ENCODE data around the gene FBXO45. TPM values are rescaled to one million over a fixed set of nuclear protein-coding genes. Genes with fewer than 3 reads are reported as not detected.

Gene FBXO45
- total RNA-seq, 2 donors from 2014 or later, result 15.9 to 16.4 TPM

GRCh38 chr3:196533260-196533681 lies 35.2 kb upstream of the FBXO45 start:
- Histone ChIP-seq H3K4me1 (ENCODE audit: control insufficient read depth, insufficient read depth, low read length) (no peaks in the 10 kb centered on the region), H3K4me3 (ENCODE audit: low read length) (peak overlapping the region; percentile 33), H3K27ac (ENCODE audit: low read depth, low read length) (no peak overlapping the region), H3K9me3 (ENCODE audit: control insufficient read depth, low read length) (peaks cover 12% of the 10 kb centered on the region), H3K9ac (ENCODE audit: extremely low read depth, low read length, poor library complexity, severe bottlenecking) (no peak overlapping the region), H3K36me3 (ENCODE audit: control insufficient read depth, insufficient read depth, low read length) (no peaks in the 10 kb centered on the region), H3K27me3 (ENCODE audit: control insufficient read depth, insufficient read depth, low read length, poor library complexity, severe bottlenecking) (no peaks in the 10 kb centered on the region)
- TF ChIP-seq, protein P1, sequence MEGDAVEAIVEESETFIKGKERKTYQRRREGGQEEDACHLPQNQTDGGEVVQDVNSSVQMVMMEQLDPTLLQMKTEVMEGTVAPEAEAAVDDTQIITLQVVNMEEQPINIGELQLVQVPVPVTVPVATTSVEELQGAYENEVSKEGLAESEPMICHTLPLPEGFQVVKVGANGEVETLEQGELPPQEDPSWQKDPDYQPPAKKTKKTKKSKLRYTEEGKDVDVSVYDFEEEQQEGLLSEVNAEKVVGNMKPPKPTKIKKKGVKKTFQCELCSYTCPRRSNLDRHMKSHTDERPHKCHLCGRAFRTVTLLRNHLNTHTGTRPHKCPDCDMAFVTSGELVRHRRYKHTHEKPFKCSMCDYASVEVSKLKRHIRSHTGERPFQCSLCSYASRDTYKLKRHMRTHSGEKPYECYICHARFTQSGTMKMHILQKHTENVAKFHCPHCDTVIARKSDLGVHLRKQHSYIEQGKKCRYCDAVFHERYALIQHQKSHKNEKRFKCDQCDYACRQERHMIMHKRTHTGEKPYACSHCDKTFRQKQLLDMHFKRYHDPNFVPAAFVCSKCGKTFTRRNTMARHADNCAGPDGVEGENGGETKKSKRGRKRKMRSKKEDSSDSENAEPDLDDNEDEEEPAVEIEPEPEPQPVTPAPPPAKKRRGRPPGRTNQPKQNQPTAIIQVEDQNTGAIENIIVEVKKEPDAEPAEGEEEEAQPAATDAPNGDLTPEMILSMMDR (conservative IDR thresholded peaks at IDR 0.05), result no peak
- Mint-ChIP-seq H3K4me3 (no peak overlapping the region), H3K27me3 (ENCODE audit: insufficient read depth) (peaks cover 1% of the 10 kb centered on the region), H3K9me3 (peaks cover 34% of the 10 kb centered on the region), H3K36me3 (ENCODE audit: low read depth) (peaks cover 3% of the 10 kb centered on the region), H3K27ac (no peak overlapping the region), H3K4me1 (no peaks in the 10 kb centered on the region)
- 14 to 31% methylated on average over 11 to 14 of the region's 14 CpGs for WGBS, 2 experiments (ENCODE audit: insufficient coverage in 1 of 2, insufficient read length in 1 of 2)
- peak; percentile 90 for DNase-seq

DNA sequence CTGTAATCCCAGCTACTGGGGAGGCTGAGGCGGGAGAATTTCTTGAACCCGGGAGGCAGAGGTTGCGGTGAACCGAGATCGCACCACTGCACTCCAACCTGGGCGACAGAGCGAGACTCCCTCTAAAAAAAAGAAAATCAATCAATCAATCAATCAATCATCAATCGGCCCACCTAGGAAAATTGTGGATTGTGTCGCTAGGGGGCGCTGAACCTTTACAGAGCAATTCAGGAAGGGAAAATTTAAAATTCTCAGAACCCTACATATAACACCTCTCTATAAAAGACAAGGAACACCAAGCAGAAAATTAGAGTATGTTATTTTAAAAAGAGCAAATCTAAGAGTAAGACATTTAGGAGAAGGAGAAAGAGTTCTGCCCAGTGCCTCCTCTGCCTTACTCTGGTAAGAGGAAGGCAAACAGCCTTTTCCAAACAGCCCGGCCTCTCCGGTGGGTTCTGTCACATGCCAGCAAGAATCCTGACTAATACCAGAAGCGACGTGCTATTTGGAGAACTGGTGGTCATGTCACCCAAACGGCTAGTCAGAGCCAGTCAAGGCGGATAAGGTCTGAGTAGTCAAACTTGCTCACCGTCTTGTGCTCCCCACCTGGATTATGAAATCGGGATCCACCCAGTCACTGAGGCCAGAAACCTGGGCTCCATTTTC lies 31.0 kb upstream of the FBXO45 start:
- Histone ChIP-seq H3K9me3 (ENCODE audit: control insufficient read depth, low read length) (peaks cover 8% of the 10 kb centered on the region), H3K9ac (ENCODE audit: extremely low read depth, low read length, poor library complexity, severe bottlenecking) (no peak overlapping the region), H3K27ac (ENCODE audit: low read depth, low read length) (no peak overlapping the region), H3K4me1 (ENCODE audit: control insufficient read depth, insufficient read depth, low read length) (no peaks in the 10 kb centered on the region), H3K4me3 (ENCODE audit: low read length) (no peak overlapping the region), H3K36me3 (ENCODE audit: control insufficient read depth, insufficient read depth, low read length) (no peaks in the 10 kb centered on the region), H3K27me3 (ENCODE audit: control insufficient read depth, insufficient read depth, low read length, poor library complexity, severe bottlenecking) (no peaks in the 10 kb centered on the region)
- Mint-ChIP-seq H3K9me3 (peaks cover 14% of the 10 kb centered on the region), H3K27me3 (ENCODE audit: insufficient read depth) (no peaks in the 10 kb centered on the region), H3K4me1 (no peaks in the 10 kb centered on the region), H3K27ac (no peak overlapping the region), H3K36me3 (ENCODE audit: low read depth) (no peaks in the 10 kb centered on the region), H3K4me3 (no peak overlapping the region)
- peak; percentile 76 for DNase-seq
- TF ChIP-seq, protein P1 (conservative IDR thresholded peaks at IDR 0.05), result peak; percentile 84
- 77 to 79% methylated on average over 8 to 16 of the region's 18 CpGs for WGBS, 2 experiments (ENCODE audit: insufficient coverage in 1 of 2, insufficient read length in 1 of 2)

DNA sequence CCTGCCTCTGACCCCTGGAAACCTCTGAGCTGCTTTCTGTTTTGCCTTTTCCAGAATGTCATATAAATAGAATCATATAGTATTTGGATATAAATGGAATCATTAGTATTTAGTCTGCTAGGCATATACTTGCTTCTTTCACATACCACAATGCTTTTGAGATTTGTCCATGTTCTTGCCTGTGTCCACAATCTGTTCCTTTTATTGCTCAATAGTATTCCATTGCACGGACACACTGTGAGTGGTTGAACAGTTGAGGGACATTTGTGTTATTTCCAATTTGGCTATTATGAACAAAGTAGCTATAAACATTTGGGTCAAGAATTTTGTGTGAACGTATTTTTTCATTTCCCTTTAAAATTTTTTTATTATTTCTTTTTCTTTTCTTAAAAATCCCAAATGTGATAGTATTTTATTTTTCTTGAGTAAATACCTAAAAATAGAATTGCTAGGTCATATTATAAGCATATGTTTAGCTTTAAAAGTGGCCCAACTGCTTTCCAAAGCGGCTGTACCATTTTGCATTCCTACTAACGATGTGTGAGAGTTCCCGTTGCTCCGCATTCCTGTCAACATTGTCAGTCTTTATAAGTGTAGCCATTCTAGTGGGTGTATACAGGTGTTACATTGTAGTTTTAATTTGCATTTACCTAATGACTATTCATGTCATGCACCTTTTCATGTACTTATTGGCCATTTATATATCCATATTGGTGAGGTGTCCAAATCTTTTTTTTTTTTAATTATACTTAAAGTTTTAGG lies 26.6 kb upstream of the FBXO45 start:
- peaks cover 2% of the 10 kb centered on the region for H3K27me3 Mint-ChIP-seq (ENCODE audit: insufficient read depth)
- Histone ChIP-seq H3K27me3 (ENCODE audit: control insufficient read depth, insufficient read depth, low read length, poor library complexity, severe bottlenecking) (no peaks in the 10 kb centered on the region), H3K4me3 (ENCODE audit: low read length) (no peak overlapping the region), H3K27ac (ENCODE audit: low read depth, low read length) (no peak overlapping the region), H3K36me3 (ENCODE audit: control insufficient read depth, insufficient read depth, low read length) (no peaks in the 10 kb centered on the region), H3K4me1 (ENCODE audit: control insufficient read depth, insufficient read depth, low read length) (no peaks in the 10 kb centered on the region), H3K9me3 (ENCODE audit: control insufficient read depth, low read length) (peaks cover 4% of the 10 kb centered on the region), H3K9ac (ENCODE audit: extremely low read depth, low read length, poor library complexity, severe bottlenecking) (no peak overlapping the region)
- H3K27ac Mint-ChIP-seq, result no peak overlapping the region
- H3K36me3 Mint-ChIP-seq (ENCODE audit: low read depth), result no peaks in the 10 kb centered on the region
- 93 to 98% methylated on average over 2 to 5 of the region's 6 CpGs for WGBS, 2 experiments (ENCODE audit: insufficient coverage in 1 of 2, insufficient read length in 1 of 2)
- H3K4me3 Mint-ChIP-seq, result no peak overlapping the region
- no peak for DNase-seq
- TF ChIP-seq, protein P1 (conservative IDR thresholded peaks at IDR 0.05), result no peak
- no peaks in the 10 kb centered on the region for H3K4me1 Mint-ChIP-seq
- H3K9me3 Mint-ChIP-seq, result peaks cover 18% of the 10 kb centered on the region
